PC-3 (cell line): ENCODE results near the gene SNX5. TPM values are rescaled to one million over a fixed set of nuclear protein-coding genes. Genes with fewer than 3 reads are reported as not detected.

Experiments
- ATAC-seq: fragments of 200-7000 bp; cut with Tn5 transposase; 2 replicates; pipeline ENCODE4 v1.9.1; 2020; ENCODE audit warnings: mild to moderate bottlenecking, moderate library complexity
- BruUV-seq: library from RNA; stranded (reverse); fragments of 400-500 nt; replicated peaks from 2 replicates; lab custom pipeline; 2021; lab: Mats Ljungman, UMichigan
- CTCF ChIA-PET: fragments of 300-600 bp; sonication (Branson Sonifier 250); formaldehyde crosslinking; loops from one replicate; lab custom pipeline; 2022; ENCODE audit warnings: antibody characterized with exemption; lab: Charles Lee
- POLR2A ChIA-PET: fragments of 300-600 bp; sonication (Branson Sonifier 250); formaldehyde crosslinking; loops from one replicate; lab custom pipeline; 2022; ENCODE audit warnings: antibody characterized with exemption; ENCODE audit not compliant: unreplicated experiment; lab: Charles Lee
- DNase-seq: peaks from one replicate; pipeline ENCODE4 v3.0.0-alpha.2; 2015
- H2AFZ ChIP-seq: fragments of 300-600 bp; sonication (generic); 2 replicates; pipeline ENCODE4 v1.6.0; 2016; ENCODE audit warnings: antibody characterized with exemption, low read length
- H3F3A ChIP-seq: fragments of 300-600 bp; sonication (generic); one replicate; pipeline ENCODE4 v1.6.0; 2017; ENCODE audit warnings: antibody characterized with exemption, low read length, control low read depth, mild to moderate bottlenecking; ENCODE audit not compliant: unreplicated experiment
- H3K27ac ChIP-seq: fragments of 300-600 bp; sonication (generic); 2 replicates; pipeline ENCODE4 v1.5.1; 2016; ENCODE audit warnings: mild to moderate bottlenecking, low read length
- H3K27me3 ChIP-seq: fragments of 300-600 bp; sonication (generic); 2 replicates; pipeline ENCODE4 v1.6.1; 2016; ENCODE audit warnings: low read length, mixed read lengths
- H3K36me3 ChIP-seq: fragments of 300-600 bp; sonication (generic); 2 replicates; pipeline ENCODE4 v1.6.1; 2016; ENCODE audit warnings: low read depth, mixed run types, low read length, mixed read lengths
- H3K4me1 ChIP-seq: fragments of 300-600 bp; sonication (generic); 2 replicates; pipeline ENCODE4 v1.5.1; 2016; ENCODE audit warnings: low read length; ENCODE audit not compliant: insufficient read depth
- H3K4me2 ChIP-seq: fragments of 300-600 bp; sonication (generic); 2 replicates; pipeline ENCODE4 v1.6.0; 2016; ENCODE audit warnings: low read length
- H3K4me3 ChIP-seq: fragments of 300-600 bp; sonication (generic); 2 replicates; pipeline ENCODE4 v1.5.1; 2016; ENCODE audit warnings: mild to moderate bottlenecking, low read length, mixed read lengths
- H3K79me2 ChIP-seq: fragments of 300-600 bp; sonication (generic); 2 replicates; pipeline ENCODE4 v1.6.1; 2017; ENCODE audit warnings: low read length, mixed read lengths
- H3K9ac ChIP-seq: fragments of 300-600 bp; sonication (generic); 2 replicates; pipeline ENCODE4 v1.6.0; 2016; ENCODE audit warnings: mild to moderate bottlenecking, low read length
- H3K9me2 ChIP-seq: fragments of 300-600 bp; sonication (generic); replicated peaks from 2 replicates; pipeline ENCODE4 v1.6.1; 2016; ENCODE audit warnings: mixed run types, low read length, mixed read lengths
- H3K9me3 ChIP-seq: fragments of 300-600 bp; sonication (generic); 2 replicates; pipeline ENCODE4 v1.6.1; 2016; ENCODE audit warnings: low read length, mixed read lengths
- H4K20me1 ChIP-seq: fragments of 300-600 bp; sonication (generic); 2 replicates; pipeline ENCODE4 v1.6.1; 2016; ENCODE audit warnings: low read length, mixed read lengths
- CTCF ChIP-seq: fragments of 300-600 bp; sonication (generic); conservative IDR thresholded peaks from 2 replicates; pipeline ENCODE4 v1.5.1; 2017; ENCODE audit warnings: antibody characterized with exemption, low read depth, mild to moderate bottlenecking, low read length
- EZH2 ChIP-seq: fragments of 300-600 bp; sonication (generic); IDR thresholded peaks from one replicate; pipeline ENCODE4 v1.6.1; 2017; ENCODE audit warnings: antibody characterized with exemption, mild to moderate bottlenecking, low read length; ENCODE audit not compliant: unreplicated experiment
- EZH2phosphoT487 ChIP-seq: fragments of 300-600 bp; sonication (generic); IDR thresholded peaks from 2 replicates; pipeline ENCODE4 v1.6.1; 2018; ENCODE audit warnings: mild to moderate bottlenecking, antibody characterized with exemption, low read length, borderline replicate concordance
- intact Hi-C: fragments of 100-400 bp; cut with micrococcal nuclease; formaldehyde crosslinking; loops from 2 replicates; pipeline ENCODE4 v1.9.0; 2023
- total RNA-seq: library from RNA; depleted of rRNA; stranded (reverse); fragments of >200 nt; gene quantifications from 2 replicates; pipeline ENCODE4 v1.2.3, GENCODE V29; 2014

SNX5 gene
- total RNA-seq, 1 experiment from 2014 or later, result 159 TPM

GRCh38 chr20:17897566-17898307 lies 70.9 kb downstream of the SNX5 start:
- Histone ChIP-seq H3K36me3 (no peaks in the 10 kb centered on the region), H3K27ac (no peak overlapping the region), H3K79me2 (no peaks in the 10 kb centered on the region), H3K9me3 (no peaks in the 10 kb centered on the region), H3F3A (no peaks in the 10 kb centered on the region), H2AFZ (no peak overlapping the region), H3K9me2 (no peaks in the 10 kb centered on the region), H3K4me1 (no peaks in the 10 kb centered on the region), H3K9ac (no peak overlapping the region), H3K4me3 (no peak overlapping the region), H4K20me1 (no peaks in the 10 kb centered on the region), H3K27me3 (no peaks in the 10 kb centered on the region), H3K4me2 (no peak overlapping the region)
- DNase-seq (peak; percentile 11), ATAC-seq (peak; percentile 9; the same call in 1 of the 2 replicates)
- CTCF ChIA-PET, result interaction anchor here (0.6 to 1.9 kb wide), 5 partner anchors 148 to 270 kb away, joined by 3 to 9 read pairs (median 4); partner anchors contain the start of gene RRBP1
- TF ChIP-seq EZH2 (no peak), CTCF (no peak), EZH2phosphoT487 (no peak)
- POLR2A ChIA-PET, result interaction anchor here (0.6 kb wide), 2 partner anchors 25 to 213 kb away, joined by 3 read pairs; no protein-coding TSS in a partner anchor
- intact Hi-C loops, result loop anchor here (1.0 to 5.0 kb wide), 5 partner anchors 100 to 392 kb away; partner anchors contain the start of gene RRBP1
- BruUV-seq, result no TSS peak

GRCh38 chr20:17896771-17897369 lies 71.7 kb downstream of the SNX5 start:
- Histone ChIP-seq H3K9ac (no peak overlapping the region), H4K20me1 (no peaks in the 10 kb centered on the region), H3K9me2 (no peaks in the 10 kb centered on the region), H3K79me2 (no peaks in the 10 kb centered on the region), H3K27me3 (no peaks in the 10 kb centered on the region), H3K4me1 (no peaks in the 10 kb centered on the region), H3K9me3 (no peaks in the 10 kb centered on the region), H3K36me3 (no peaks in the 10 kb centered on the region), H3F3A (no peaks in the 10 kb centered on the region), H3K27ac (no peak overlapping the region), H3K4me3 (no peak overlapping the region), H3K4me2 (no peak overlapping the region), H2AFZ (no peak overlapping the region)
- TF ChIP-seq EZH2, result no peak
- TF ChIP-seq CTCF, result no peak
- TF ChIP-seq EZH2phosphoT487, result no peak
- POLR2A ChIA-PET, result no interaction called here
- ATAC-seq (0 out of 2 replicates have a peak, but pooled peaks have one; percentile 13), DNase-seq (no peak)
- intact Hi-C loops, result loop anchor here (5.0 kb wide), 1 partner anchor 100 kb away; no protein-coding TSS in a partner anchor
- CTCF ChIA-PET, result no interaction called here
- no TSS peak for BruUV-seq
